GM12878 (cell line): ENCODE measurements around the gene JDP2. TPM values are rescaled to one million over a fixed set of nuclear protein-coding genes. Genes with fewer than 3 reads are reported as not detected.
A peak's percentile ranks its signal among the peaks of the same experiment; 100 is the strongest.

Experiments used
- ATAC-seq: fragments of 200-7000 bp; cut with Tn5 transposase; 3 replicates; pipeline ENCODE4 v1.9.1; 2020; ENCODE audit warnings: mild to moderate bottlenecking, moderate library complexity
- BruUV-seq: library from RNA; stranded (reverse); fragments of 400-500 nt; replicated peaks from 2 replicates; lab custom pipeline; 2021; lab: Mats Ljungman, UMichigan
- CTCF ChIA-PET: fragments of 300-600 bp; sonication (Branson Sonifier 250); formaldehyde crosslinking; extraction: SDS; loops from one replicate; lab custom pipeline; 2021; ENCODE audit warnings: inconsistent platforms; lab: Yijun Ruan, JAX
- POLR2A ChIA-PET: fragments of 350-600 bp; formaldehyde crosslinking; extraction: SDS; loops from one replicate; lab custom pipeline; 2021; ENCODE audit warnings: inconsistent platforms; lab: Charles Lee
- RAD21 ChIA-PET: fragments of 300-600 bp; sonication (Branson Sonifier 250); formaldehyde crosslinking; loops from one replicate; lab custom pipeline; 2023; ENCODE audit warnings: antibody characterized with exemption; ENCODE audit not compliant: unreplicated experiment; lab: Charles Lee
- SMC1A ChIA-PET: fragments of 300-600 bp; sonication (Branson Sonifier 250); formaldehyde crosslinking; loops from one replicate; lab custom pipeline; 2023; ENCODE audit not compliant: unreplicated experiment, uncharacterized antibody; lab: Charles Lee
- DNase-seq: peaks from one replicate; pipeline ENCODE4 v3.0.0-alpha.2; 2011; ENCODE audit warnings: low read depth, low spot score
- FAIRE-seq: peaks from 3 replicates; lab custom pipeline; 2011; peaks lifted over from hg19 to GRCh38; lab: Jason Lieb, UNC
- H2AFZ ChIP-seq: 2 replicates; pipeline ENCODE4 v1.6.0; 2011; ENCODE audit warnings: low read depth, low read length, control low read depth; ENCODE audit not compliant: control insufficient read depth
- H3K27ac ChIP-seq: 2 replicates; pipeline ENCODE4 v1.5.1; 2011; ENCODE audit warnings: control low read depth; ENCODE audit not compliant: control insufficient read depth, insufficient read depth
- H3K27me3 ChIP-seq, 2 experiments: replicated peaks in 1 of 2; 2 replicates each; pipeline versions ENCODE4 v1.6.0 to v1.6.1; 2011; ENCODE audit warnings: low read length in 1 of 2; ENCODE audit not compliant: control insufficient read depth in 2 of 2, insufficient read depth in 2 of 2
- H3K36me3 ChIP-seq, 2 experiments: 2 replicates each; pipeline ENCODE4 v1.5.1; 2011; ENCODE audit warnings: low read length in 1 of 2; ENCODE audit not compliant: control insufficient read depth in 2 of 2, insufficient read depth in 2 of 2
- H3K4me1 ChIP-seq: 2 replicates; pipeline ENCODE4 v1.6.1; 2011; ENCODE audit warnings: mild to moderate bottlenecking, low read length, moderate library complexity, mixed read lengths; ENCODE audit not compliant: control insufficient read depth, insufficient read depth
- H3K4me2 ChIP-seq: 2 replicates; pipeline ENCODE4 v1.6.0; 2011; ENCODE audit warnings: control low read depth; ENCODE audit not compliant: control insufficient read depth, insufficient read depth
- H3K4me3 ChIP-seq: fragments of 200-600 bp; sonication (generic); 2 replicates; pipeline ENCODE4 v1.5.1; 2016
- H3K79me2 ChIP-seq: 2 replicates; pipeline ENCODE4 v1.6.0; 2011; ENCODE audit warnings: low read length; ENCODE audit not compliant: control insufficient read depth, insufficient read depth
- H3K9ac ChIP-seq: 2 replicates; pipeline ENCODE4 v1.8.0; 2011; ENCODE audit warnings: low read length, control low read depth, mixed read lengths; ENCODE audit not compliant: control insufficient read depth, insufficient read depth
- H3K9me3 ChIP-seq: replicated peaks from 3 replicates; pipeline ENCODE4 v1.5.1; 2011; ENCODE audit warnings: mild to moderate bottlenecking, low read length; ENCODE audit not compliant: control insufficient read depth, insufficient read depth
- H4K20me1 ChIP-seq: 2 replicates; pipeline ENCODE4 v1.6.0; 2011; ENCODE audit not compliant: control insufficient read depth, insufficient read depth
- CBX5 ChIP-seq: sonication (generic); IDR thresholded peaks from 2 replicates; pipeline ENCODE4 v1.6.1; 2016; ENCODE audit warnings: low read depth, moderate library complexity, mild to moderate bottlenecking, inconsistent platforms
- CHD2 ChIP-seq: IDR thresholded peaks from 2 replicates; pipeline ENCODE4 v1.6.1; 2011; ENCODE audit warnings: low read depth, low read length, improper control_type of control experiment, borderline replicate concordance
- CHD4 ChIP-seq: fragments of 200-600 bp; sonication (generic); IDR thresholded peaks from 2 replicates; pipeline ENCODE4 v1.6.1; 2016; ENCODE audit warnings: mild to moderate bottlenecking
- CREM ChIP-seq: IDR thresholded peaks from 2 replicates; pipeline ENCODE4 v1.6.1; 2014; ENCODE audit warnings: antibody characterized with exemption, low read depth
- FOXK2 ChIP-seq: fragments of 450-650 bp; IDR thresholded peaks from 2 replicates; pipeline ENCODE4 v1.6.1; 2017; ENCODE audit warnings: mild to moderate bottlenecking, moderate library complexity
- HCFC1 ChIP-seq: fragments of 150-350 bp; IDR thresholded peaks from 2 replicates; pipeline ENCODE4 v1.6.1; 2014; ENCODE audit warnings: low read length
- IKZF1 ChIP-seq: fragments of 450-650 bp; conservative IDR thresholded peaks from 2 replicates; pipeline ENCODE4 v1.6.1; 2017; ENCODE audit warnings: antibody characterized with exemption, mild to moderate bottlenecking
- IRF5 ChIP-seq: fragments of 450-650 bp; IDR thresholded peaks from 2 replicates; pipeline ENCODE4 v1.6.1; 2017; ENCODE audit warnings: borderline replicate concordance
- MTA3 ChIP-seq: IDR thresholded peaks from 2 replicates; pipeline ENCODE4 v1.6.1; 2012; ENCODE audit warnings: low read length, inconsistent platforms, borderline replicate concordance
- NFXL1 ChIP-seq: fragments of 450-650 bp; IDR thresholded peaks from 2 replicates; pipeline ENCODE4 v1.6.1; 2017; ENCODE audit warnings: antibody characterized with exemption, mild to moderate bottlenecking, borderline replicate concordance
- POLR2AphosphoS2 ChIP-seq: IDR thresholded peaks from 2 replicates; pipeline ENCODE4 v1.6.1; 2011; ENCODE audit warnings: low read depth, mild to moderate bottlenecking, low read length, improper control_type of control experiment, moderate library complexity
- SP1 ChIP-seq: IDR thresholded peaks from one replicate; pipeline ENCODE4 v1.6.1; 2011; ENCODE audit warnings: low read depth, low read length
- SREBF1 ChIP-seq: IDR thresholded peaks from 2 replicates; pipeline ENCODE4 v1.6.1; 2012; ENCODE audit warnings: mild to moderate bottlenecking, low read length
- WRNIP1 ChIP-seq: IDR thresholded peaks from 2 replicates; pipeline ENCODE4 v1.6.1; 2011; ENCODE audit warnings: low read depth, low read length, improper control_type of control experiment, borderline replicate concordance
- ZBTB4 ChIP-seq: fragments of 450-650 bp; formaldehyde crosslinking; IDR thresholded peaks from 2 replicates; pipeline ENCODE4 v1.4.0; 2022; ENCODE audit warnings: mild to moderate bottlenecking, moderate library complexity
- ZNF24 ChIP-seq: fragments of 450-650 bp; IDR thresholded peaks from 2 replicates; pipeline ENCODE4 v1.6.1; 2017; ENCODE audit warnings: antibody characterized with exemption, mild to moderate bottlenecking
- ZNF274 ChIP-seq: IDR thresholded peaks from one replicate; pipeline ENCODE4 v1.8.0; 2011; ENCODE audit not compliant: insufficient read length, insufficient read depth
- WGBS: methylation state at CpG from one replicate; pipeline ENCODE4 v1.1.6; 2016; ENCODE audit warnings: low lambda C conversion rate; ENCODE audit not compliant: insufficient replicate concordance, insufficient coverage; ENCODE audit errors: missing lambda C conversion rate; 5-methylcytosine and 5-hydroxymethylcytosine counted together
- in situ Hi-C: fragments of 300-500 bp; cut with MboI; formaldehyde crosslinking; loops from 9 replicates; pipeline ENCODE4 v1.14.3; 2018; ENCODE audit warnings: mixed read lengths
- intact Hi-C: fragments of 100-400 bp; cut with micrococcal nuclease; formaldehyde crosslinking; loops from one replicate; pipeline ENCODE4 v1.14.2; 2022; ENCODE audit not compliant: unreplicated experiment
- polyA plus RNA-seq, 11 experiments: library from polyadenylated mRNA; depleted of rRNA in 4 of 11; unstranded in 6 of 11; stranded (reverse) in 5 of 11; fragments of >200 nt; fragmentation: Nextera tagmentation in 4 of 11; fragmentation: Illumina TruSeq in 1 of 11; extraction: Ambion mirVana in 4 of 11; extraction: Trizol in 1 of 11; gene quantifications; 1 replicate in 1 of 11; 2 replicates in 10 of 11; pipeline versions ENCODE4 v1.2.1 to v1.2.3, GENCODE V29; 2011 to 2016; ENCODE audit warnings: inconsistent platforms in 2 of 11, missing spikeins in 2 of 11, low read depth in 1 of 11
- total RNA-seq, 4 experiments: library from RNA; depleted of rRNA in 3 of 4; stranded (reverse); fragments of >200 nt in 3 of 4; fragmentation: Illumina TruSeq in 1 of 4; extraction: Trizol in 1 of 4; gene quantifications; 2 replicates each; pipeline versions ENCODE4 v1.2.1 to v1.2.3, GENCODE V29; 2013 to 2021
- TF ChIP-seq, protein P1 (sequence below): IDR thresholded peaks from 2 replicates; pipeline ENCODE4 v1.6.1; 2011; ENCODE audit warnings: low read depth, low read length, improper control_type of control experiment, borderline replicate concordance

JDP2 gene
- total and polyA plus RNA-seq, 10 of the 15 experiments (the other 5 are each of a cell fraction or from before 2014, with no cell fraction given) = 0.71 to 21.3 (median 11.2) TPM

- RAD21 ChIA-PET = interaction anchor here (0.6 to 21.5 kb wide), 23 partner anchors 18 to 147 kb away, joined by 3 to 645 read pairs (median 3); partner anchors contain the start of genes ERG28, FLVCR2 and TTLL5
- intact Hi-C loops = loop anchor here (5.0 kb wide), 1 partner anchor 33 kb away; no protein-coding TSS in a partner anchor
- TF ChIP-seq CREM (no peak), SREBF1 (no peak), CHD2 (no peak), NFXL1 (no peak), POLR2AphosphoS2 (no peak), MTA3 (no peak), HCFC1 (no peak), FOXK2 (no peak), CHD4 (no peak), ZBTB4 (CRISPR knock-in tag) (no peak), ZNF274 (no peak), WRNIP1 (0 out of 2 replicates have a peak, but pooled peaks have one; percentile 38), IRF5 (no peak), IKZF1 (no peak), SP1 (no peak), CBX5 (no peak), ZNF24 (no peak)
- TF ChIP-seq, protein P1, sequence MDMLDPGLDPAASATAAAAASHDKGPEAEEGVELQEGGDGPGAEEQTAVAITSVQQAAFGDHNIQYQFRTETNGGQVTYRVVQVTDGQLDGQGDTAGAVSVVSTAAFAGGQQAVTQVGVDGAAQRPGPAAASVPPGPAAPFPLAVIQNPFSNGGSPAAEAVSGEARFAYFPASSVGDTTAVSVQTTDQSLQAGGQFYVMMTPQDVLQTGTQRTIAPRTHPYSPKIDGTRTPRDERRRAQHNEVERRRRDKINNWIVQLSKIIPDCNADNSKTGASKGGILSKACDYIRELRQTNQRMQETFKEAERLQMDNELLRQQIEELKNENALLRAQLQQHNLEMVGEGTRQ = peak; percentile 11; the same call in 1 of the 2 replicates
Measured at GRCh38 chr14:75519826-75520728, 92.3 kb downstream of the JDP2 start.

More at GRCh38 chr14:75519826-75520728, 92.3 kb downstream of the JDP2 start:
- peak overlapping the region; percentile 76 for H3K4me2 ChIP-seq
- H3K9me3 ChIP-seq = no peaks in the 10 kb centered on the region; the same call in 2 of the 3 replicates
- peaks cover 50% of the 10 kb centered on the region for H3K4me1 ChIP-seq
- FAIRE-seq = no peak
- peaks cover 76% of the 10 kb centered on the region for H3K79me2 ChIP-seq
- no peaks in the 10 kb centered on the region for H3K27me3 ChIP-seq
- DNase-seq = no peak
- peak overlapping the region; percentile 28; the same call in 1 of the 2 replicates for H3K4me3 ChIP-seq
- H3K27ac ChIP-seq = peak overlapping the region; percentile 93
- no peaks in the 10 kb centered on the region for H4K20me1 ChIP-seq
- SMC1A ChIA-PET = interaction anchor here (1.0 to 19.9 kb wide), 15 partner anchors 9 to 222 kb away, joined by 3 to 619 read pairs (median 7); partner anchors contain the start of genes ERG28, FLVCR2 and TTLL5
- peaks cover 0 to 1% of the 10 kb centered on the region in 2 experiments; a peak in 1 of 4 replicates for H3K36me3 ChIP-seq
- 39% methylated on average over 11 of the region's 11 CpGs for WGBS
- no peak overlapping the region for H3K9ac ChIP-seq
- no peak for ATAC-seq
- CTCF ChIA-PET = interaction anchor here (0.7 to 21.2 kb wide), 18 partner anchors 8 to 215 kb away, joined by 3 to 520 read pairs (median 12); partner anchors contain the start of genes ERG28, FLVCR2 and TTLL5
- in situ Hi-C loops = no loop called here
- POLR2A ChIA-PET = interaction anchor here (0.8 to 19.7 kb wide), 16 partner anchors 12 to 136 kb away, joined by 3 to 385 read pairs (median 9); partner anchors contain the start of gene FLVCR2
- H2AFZ ChIP-seq = peak overlapping the region; percentile 66
- BruUV-seq = no TSS peak
